Mesendoderm (in vitro differentiated cells): ENCODE data around the gene SLMAP.
"Not testable (repeated sequence)": the region's sequence is repeated elsewhere in the genome, so short reads cannot be mapped to it uniquely, and the experiment has no call there.

Experiments used
- DNase-seq: peaks from one replicate; pipeline ENCODE4 v3.0.0; 2013
- H2AK5ac ChIP-seq: 2 replicates; pipeline ENCODE4 v1.6.1; 2013; ENCODE audit warnings: low read length, inconsistent platforms
- H2BK120ac ChIP-seq: 2 replicates; pipeline ENCODE4 v1.6.1; 2013; ENCODE audit warnings: low read depth, mild to moderate bottlenecking, low read length, moderate library complexity, mixed read lengths
- H2BK15ac ChIP-seq: replicated peaks from 2 replicates; pipeline ENCODE4 v1.6.1; 2013; ENCODE audit warnings: low read depth, mild to moderate bottlenecking, moderate library complexity
- H2BK5ac ChIP-seq: 2 replicates; pipeline ENCODE4 v1.6.1; 2013; ENCODE audit warnings: low read length, inconsistent platforms
- H3K18ac ChIP-seq: 2 replicates; pipeline ENCODE4 v1.6.1; 2013; ENCODE audit warnings: mild to moderate bottlenecking, low read length, mixed read lengths
- H3K23ac ChIP-seq: one replicate; pipeline ENCODE4 v1.6.1; 2013; ENCODE audit warnings: low read length
- H3K27ac ChIP-seq: 2 replicates; pipeline ENCODE4 v1.5.1; 2013; ENCODE audit warnings: low read depth, mild to moderate bottlenecking, inconsistent platforms, low read length, moderate library complexity
- H3K27me3 ChIP-seq: 2 replicates; pipeline ENCODE4 v1.6.1; 2013; ENCODE audit warnings: low read length, control low read depth, mild to moderate bottlenecking, inconsistent platforms; ENCODE audit not compliant: insufficient read depth, poor library complexity
- H3K36me3 ChIP-seq: 2 replicates; pipeline ENCODE4 v1.6.1; 2013; ENCODE audit warnings: low read length, inconsistent platforms; ENCODE audit not compliant: control insufficient read depth, insufficient read depth
- H3K4ac ChIP-seq: one replicate; pipeline ENCODE4 v1.6.1; 2013; ENCODE audit warnings: low read depth, mild to moderate bottlenecking, low read length, moderate library complexity
- H3K4me1 ChIP-seq: 2 replicates; pipeline ENCODE4 v1.6.1; 2013; ENCODE audit warnings: low read depth, low read length, inconsistent platforms; ENCODE audit not compliant: control insufficient read depth
- H3K4me2 ChIP-seq: 2 replicates; pipeline ENCODE4 v1.6.1; 2013; ENCODE audit warnings: low read length
- H3K4me3 ChIP-seq: 2 replicates; pipeline ENCODE4 v1.5.1; 2013; ENCODE audit warnings: mild to moderate bottlenecking, low read length
- H3K56ac ChIP-seq: one replicate; pipeline ENCODE4 v1.6.1; 2013; ENCODE audit warnings: low read length
- H3K79me1 ChIP-seq: 2 replicates; pipeline ENCODE4 v1.6.1; 2013; ENCODE audit warnings: low read length, inconsistent platforms
- H3K79me2 ChIP-seq: 2 replicates; pipeline ENCODE4 v1.6.1; 2013; ENCODE audit warnings: mild to moderate bottlenecking, low read length; ENCODE audit not compliant: control insufficient read depth, insufficient read depth
- H3K9ac ChIP-seq: 2 replicates; pipeline ENCODE4 v1.6.1; 2013; ENCODE audit warnings: low read length, inconsistent platforms
- H4K5ac ChIP-seq: one replicate; pipeline ENCODE4 v1.6.1; 2013; ENCODE audit warnings: low read length
- H4K8ac ChIP-seq: one replicate; pipeline ENCODE4 v1.6.1; 2013; ENCODE audit warnings: low read depth, mild to moderate bottlenecking, control low read depth, low read length, moderate library complexity
- WGBS: extraction: QIAGEN DNeasy Blood & Tissue Kit; methylation state at CpG from one replicate; pipeline ENCODE4 v1.1.7; 2013; ENCODE audit warnings: low lambda C conversion rate, missing lambda C conversion rate; ENCODE audit not compliant: insufficient coverage; ENCODE audit errors: extremely low coverage; 5-methylcytosine and 5-hydroxymethylcytosine counted together

The SLMAP gene

DNA sequence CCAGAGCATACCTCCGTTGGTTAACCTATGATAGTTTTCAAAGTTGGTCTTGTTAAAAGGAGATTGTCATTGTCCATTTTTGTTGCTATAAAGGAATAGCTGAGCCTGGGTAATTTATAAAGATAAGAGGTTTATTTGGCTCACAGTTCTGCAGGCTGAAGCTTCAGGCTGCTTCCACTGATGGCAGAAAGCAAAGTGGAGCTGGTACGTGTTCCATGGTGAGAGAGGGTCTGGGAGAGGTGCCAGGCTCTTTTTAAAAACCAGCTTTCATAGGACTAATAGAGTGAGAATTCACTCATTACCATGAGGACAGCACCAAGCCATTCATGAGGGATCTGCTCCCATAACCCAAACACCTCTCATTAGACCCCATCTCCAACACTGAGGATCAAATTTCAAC is 107.3 kb downstream of the SLMAP start:
- Histone ChIP-seq H3K4me3 (no peak overlapping the region), H2BK5ac (no peak overlapping the region), H3K4ac (no peak overlapping the region), H3K27ac (no peak overlapping the region), H2BK120ac (no peak overlapping the region), H3K4me2 (no peak overlapping the region), H4K8ac (no peak overlapping the region), H3K36me3 (peaks cover 2% of the 10 kb centered on the region), H3K79me1 (no peaks in the 10 kb centered on the region), H3K9ac (no peak overlapping the region), H3K79me2 (no peaks in the 10 kb centered on the region), H3K56ac (no peak overlapping the region), H3K23ac (no peak overlapping the region), H2BK15ac (no peak overlapping the region), H3K4me1 (no peaks in the 10 kb centered on the region), H4K5ac (no peak overlapping the region), H3K27me3 (no peaks in the 10 kb centered on the region), H3K18ac (no peak overlapping the region), H2AK5ac (no peak overlapping the region)
- WGBS = no CpG with 5 or more reads among the region's 2 CpGs
- DNase-seq = no peak

DNA sequence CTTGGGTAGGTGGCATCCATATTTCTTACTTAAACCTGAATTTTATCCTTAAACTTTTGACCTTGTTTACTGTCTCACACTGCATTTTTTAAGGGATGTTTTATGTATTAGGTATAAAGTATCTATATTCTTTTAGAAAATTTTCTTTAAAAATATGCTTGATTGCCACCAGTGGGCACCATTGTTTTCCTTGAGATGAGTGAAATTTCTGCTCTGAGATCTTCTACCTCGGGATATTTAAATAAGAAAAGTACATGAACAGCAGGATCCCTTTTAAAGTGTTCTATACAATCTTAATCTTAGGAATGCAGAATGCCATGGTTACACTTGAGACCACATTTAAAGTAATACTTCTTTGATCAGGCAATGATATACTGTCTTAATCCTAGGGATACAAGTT is 108.7 kb downstream of the SLMAP start:
- Histone ChIP-seq H3K4me2 (no peak overlapping the region), H3K27ac (no peak overlapping the region), H3K79me1 (no peaks in the 10 kb centered on the region), H3K4me1 (no peaks in the 10 kb centered on the region), H3K27me3 (no peaks in the 10 kb centered on the region), H2BK15ac (no peak overlapping the region), H3K36me3 (peaks cover 2% of the 10 kb centered on the region), H3K9ac (no peak overlapping the region), H2BK120ac (no peak overlapping the region), H2AK5ac (no peak overlapping the region), H2BK5ac (no peak overlapping the region), H4K8ac (no peak overlapping the region), H3K4me3 (no peak overlapping the region), H3K23ac (no peak overlapping the region), H3K79me2 (no peaks in the 10 kb centered on the region), H3K18ac (no peak overlapping the region), H3K56ac (no peak overlapping the region), H4K5ac (no peak overlapping the region), H3K4ac (no peak overlapping the region)
- WGBS = no CpG with 5 or more reads among the region's 1 CpG
- peak; percentile 10 for DNase-seq

DNA sequence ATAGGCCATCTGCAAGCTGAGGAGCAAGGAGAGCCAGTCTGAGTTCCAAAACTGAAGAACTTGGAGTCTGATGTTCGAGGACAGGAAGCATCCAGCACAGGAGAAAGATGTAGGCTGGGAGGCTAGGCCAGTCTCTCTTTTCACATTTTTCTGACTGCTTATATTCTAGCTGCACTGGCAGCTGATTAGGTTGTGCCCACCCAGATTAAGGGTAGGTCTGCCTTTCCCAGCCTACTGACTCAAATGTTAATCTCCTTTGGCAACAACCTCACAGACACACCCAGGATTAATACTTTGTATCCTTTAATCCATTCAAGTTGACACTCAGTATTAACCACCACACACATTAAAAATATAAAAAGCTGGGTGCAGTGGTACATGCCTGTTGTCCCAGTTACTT is 113.0 kb downstream of the SLMAP start:
- not testable (repeated sequence) for H3K18ac ChIP-seq, H2BK15ac ChIP-seq, H3K9ac ChIP-seq, H3K79me2 ChIP-seq, H3K4me2 ChIP-seq, H3K4ac ChIP-seq, H2BK120ac ChIP-seq, H3K27me3 ChIP-seq, H4K5ac ChIP-seq, H2AK5ac ChIP-seq, H2BK5ac ChIP-seq, H3K56ac ChIP-seq, H3K36me3 ChIP-seq, H3K27ac ChIP-seq, H3K4me3 ChIP-seq, H3K4me1 ChIP-seq, DNase-seq, H3K23ac ChIP-seq, H3K79me1 ChIP-seq, H4K8ac ChIP-seq
- WGBS = no CpG with 5 or more reads among the region's 1 CpG

DNA sequence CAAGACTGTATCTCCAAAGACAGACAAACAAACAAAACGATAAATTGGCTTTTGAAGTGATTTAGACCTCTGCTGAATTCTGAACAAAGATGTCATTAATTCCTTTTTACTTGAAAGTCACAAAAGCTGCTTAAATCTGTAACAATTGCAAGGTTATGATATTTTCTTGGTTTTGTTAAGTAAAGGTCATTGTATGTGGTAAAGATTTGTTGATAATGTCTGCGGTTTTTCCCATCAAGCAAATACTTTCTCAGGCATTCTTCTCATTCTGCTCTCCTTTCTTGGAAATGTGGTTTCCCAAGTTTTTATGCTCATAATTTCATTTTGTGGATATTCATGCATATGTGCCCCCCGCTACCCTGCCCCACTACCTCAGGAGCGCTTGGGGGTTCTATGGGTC is 116.5 kb downstream of the SLMAP start:
- no peak overlapping the region for H3K4ac ChIP-seq
- no peaks in the 10 kb centered on the region for H3K79me1 ChIP-seq
- no peak overlapping the region for H3K4me2 ChIP-seq
- H3K27me3 ChIP-seq = no peaks in the 10 kb centered on the region
- no peak overlapping the region for H3K56ac ChIP-seq
- no peak overlapping the region for H3K18ac ChIP-seq
- no peak overlapping the region for H2BK5ac ChIP-seq
- H2BK15ac ChIP-seq = no peak overlapping the region
- H2AK5ac ChIP-seq = no peak overlapping the region
- H3K4me1 ChIP-seq = no peaks in the 10 kb centered on the region
- no peak overlapping the region for H3K27ac ChIP-seq
- no peak overlapping the region for H3K9ac ChIP-seq
- no peak overlapping the region for H4K5ac ChIP-seq
- no peak overlapping the region for H2BK120ac ChIP-seq
- H4K8ac ChIP-seq = no peak overlapping the region
- H3K4me3 ChIP-seq = no peak overlapping the region
- no CpG with 5 or more reads among the region's 4 CpGs for WGBS
- H3K79me2 ChIP-seq = no peaks in the 10 kb centered on the region
- H3K23ac ChIP-seq = no peak overlapping the region
- no peaks in the 10 kb centered on the region for H3K36me3 ChIP-seq
- no peak for DNase-seq

DNA sequence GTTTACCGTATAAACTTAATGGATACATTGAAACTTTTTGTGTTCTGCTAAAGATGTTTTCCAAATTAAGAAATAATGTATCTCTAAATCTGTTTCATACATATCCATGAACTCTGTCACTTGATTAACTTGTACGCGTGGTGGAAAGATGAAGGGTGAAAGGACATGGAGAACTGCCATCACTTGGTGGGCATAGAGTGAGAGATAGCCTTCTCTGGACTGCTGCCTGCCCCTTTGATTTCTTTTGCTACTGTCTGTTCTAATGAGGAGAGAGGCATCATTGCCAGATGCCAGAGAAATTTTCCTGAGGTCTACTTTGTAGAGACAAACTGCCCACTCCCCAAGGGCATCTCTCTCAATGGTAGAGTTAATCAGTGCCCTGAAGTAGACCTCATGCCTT is 120.5 kb downstream of the SLMAP start:
- no CpG with 5 or more reads among the region's 3 CpGs for WGBS
- H3K27me3 ChIP-seq = no peaks in the 10 kb centered on the region
- H3K79me1 ChIP-seq = no peaks in the 10 kb centered on the region
- H3K4ac ChIP-seq = no peak overlapping the region
- H3K36me3 ChIP-seq = no peaks in the 10 kb centered on the region
- H3K79me2 ChIP-seq = no peaks in the 10 kb centered on the region
- H3K4me1 ChIP-seq = no peaks in the 10 kb centered on the region
- H2BK15ac ChIP-seq = no peak overlapping the region
- no peak overlapping the region for H3K56ac ChIP-seq
- H2BK5ac ChIP-seq = no peak overlapping the region
- no peak overlapping the region for H3K27ac ChIP-seq
- no peak overlapping the region for H3K4me2 ChIP-seq
- no peak overlapping the region for H4K5ac ChIP-seq
- H2AK5ac ChIP-seq = no peak overlapping the region
- H3K23ac ChIP-seq = no peak overlapping the region
- no peak overlapping the region for H2BK120ac ChIP-seq
- no peak overlapping the region for H3K4me3 ChIP-seq
- no peak for DNase-seq
- H3K18ac ChIP-seq = no peak overlapping the region
- no peak overlapping the region for H3K9ac ChIP-seq
- no peak overlapping the region for H4K8ac ChIP-seq

DNA sequence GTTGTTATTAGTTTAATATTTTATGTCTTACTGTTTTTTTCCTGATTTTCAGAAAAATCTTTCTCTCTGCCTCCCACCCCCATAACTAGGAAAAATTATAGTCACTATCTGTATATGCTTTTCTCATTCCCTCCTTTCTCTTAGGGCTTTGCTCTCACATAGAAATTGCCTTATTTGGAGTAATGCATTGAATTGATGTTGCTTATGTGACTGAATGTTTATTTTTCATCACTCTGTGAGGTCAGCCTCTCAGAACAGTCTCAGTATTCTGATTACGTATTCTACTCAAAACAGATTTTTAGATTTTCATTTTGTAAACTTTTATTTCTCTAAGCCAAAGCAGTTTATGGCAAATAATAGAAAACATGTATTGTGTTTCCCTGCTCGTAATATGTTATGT is 121.0 kb downstream of the SLMAP start:
- Histone ChIP-seq H2AK5ac (no peak overlapping the region), H3K4me3 (no peak overlapping the region), H3K9ac (no peak overlapping the region), H3K36me3 (no peaks in the 10 kb centered on the region), H3K4me1 (no peaks in the 10 kb centered on the region), H2BK120ac (no peak overlapping the region), H3K56ac (no peak overlapping the region), H4K8ac (no peak overlapping the region), H2BK5ac (no peak overlapping the region), H3K4me2 (no peak overlapping the region), H3K23ac (no peak overlapping the region), H2BK15ac (no peak overlapping the region), H3K79me1 (no peaks in the 10 kb centered on the region), H4K5ac (no peak overlapping the region), H3K27me3 (no peaks in the 10 kb centered on the region), H3K27ac (no peak overlapping the region), H3K79me2 (no peaks in the 10 kb centered on the region), H3K4ac (no peak overlapping the region), H3K18ac (no peak overlapping the region)
- no peak for DNase-seq
- no CpG with 5 or more reads among the region's 2 CpGs for WGBS
